ENCODE results near the gene TMEM87A.
"Not testable (repeated sequence)": the region's sequence is repeated elsewhere in the genome, so short reads cannot be mapped to it uniquely, and the experiment has no call there.

The TMEM87A gene, protein sequence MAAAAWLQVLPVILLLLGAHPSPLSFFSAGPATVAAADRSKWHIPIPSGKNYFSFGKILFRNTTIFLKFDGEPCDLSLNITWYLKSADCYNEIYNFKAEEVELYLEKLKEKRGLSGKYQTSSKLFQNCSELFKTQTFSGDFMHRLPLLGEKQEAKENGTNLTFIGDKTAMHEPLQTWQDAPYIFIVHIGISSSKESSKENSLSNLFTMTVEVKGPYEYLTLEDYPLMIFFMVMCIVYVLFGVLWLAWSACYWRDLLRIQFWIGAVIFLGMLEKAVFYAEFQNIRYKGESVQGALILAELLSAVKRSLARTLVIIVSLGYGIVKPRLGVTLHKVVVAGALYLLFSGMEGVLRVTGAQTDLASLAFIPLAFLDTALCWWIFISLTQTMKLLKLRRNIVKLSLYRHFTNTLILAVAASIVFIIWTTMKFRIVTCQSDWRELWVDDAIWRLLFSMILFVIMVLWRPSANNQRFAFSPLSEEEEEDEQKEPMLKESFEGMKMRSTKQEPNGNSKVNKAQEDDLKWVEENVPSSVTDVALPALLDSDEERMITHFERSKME

DNA sequence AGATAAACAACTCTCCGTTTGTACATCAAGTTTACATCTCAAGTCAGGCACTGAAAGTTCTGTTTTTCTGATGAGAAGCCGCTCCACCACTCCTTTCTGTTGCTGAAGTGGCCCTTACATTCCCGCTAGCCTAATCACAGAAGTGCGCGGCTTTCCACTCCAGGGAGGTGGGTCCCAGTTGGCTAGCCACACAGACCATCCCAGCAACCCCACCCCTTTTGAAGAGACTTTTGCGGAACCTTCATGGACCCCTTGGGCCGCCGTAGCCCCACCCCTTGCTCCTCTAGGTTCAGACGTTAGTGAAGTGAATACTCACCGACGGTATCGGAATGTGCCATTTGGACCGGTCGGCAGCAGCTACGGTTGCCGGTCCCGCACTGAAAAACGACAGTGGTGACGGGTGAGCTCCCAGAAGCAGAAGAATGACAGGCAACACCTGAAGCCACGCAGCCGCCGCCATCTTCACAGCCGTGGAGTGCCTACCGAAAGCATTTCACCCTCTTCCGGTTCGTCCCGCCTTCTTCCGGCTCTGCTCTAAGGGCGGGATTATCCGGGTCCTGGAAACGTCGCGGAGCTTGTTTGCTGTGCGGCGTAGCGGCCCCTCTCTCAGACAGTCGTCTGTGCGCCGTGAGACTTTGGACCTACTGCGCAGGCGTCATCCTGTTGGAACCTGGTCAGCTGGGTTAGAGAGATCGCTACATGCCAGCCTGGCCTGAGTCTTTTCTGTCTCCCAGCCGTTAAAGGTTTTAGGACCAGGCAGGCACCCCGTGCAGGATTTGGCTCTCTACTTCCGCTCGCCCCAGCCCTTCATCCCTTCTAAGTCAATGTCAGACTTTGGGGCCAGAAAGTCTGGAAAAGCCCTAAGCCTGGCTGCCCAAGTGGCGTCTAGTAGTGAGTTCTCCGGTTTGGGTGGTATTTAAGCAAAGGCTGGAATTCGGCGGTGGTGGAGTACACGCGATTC is at the start of gene TMEM87A, which contains the start of gene GANC:
Gene TMEM87A (minus strand): TSS at position 495 of the 961 bp plus-strand sequence. CDS start 35 bp downstream, at position 460.
Gene GANC (plus strand): TSS at position 263 of the 961 bp plus-strand sequence. CDS start 1,281 bp downstream, outside the sequence.
- peak; percentile 97 for DNase-seq

GRCh38 chr15:42319206-42319605 is 46.0 kb upstream of the TMEM87A start:
- no peak for DNase-seq

DNA sequence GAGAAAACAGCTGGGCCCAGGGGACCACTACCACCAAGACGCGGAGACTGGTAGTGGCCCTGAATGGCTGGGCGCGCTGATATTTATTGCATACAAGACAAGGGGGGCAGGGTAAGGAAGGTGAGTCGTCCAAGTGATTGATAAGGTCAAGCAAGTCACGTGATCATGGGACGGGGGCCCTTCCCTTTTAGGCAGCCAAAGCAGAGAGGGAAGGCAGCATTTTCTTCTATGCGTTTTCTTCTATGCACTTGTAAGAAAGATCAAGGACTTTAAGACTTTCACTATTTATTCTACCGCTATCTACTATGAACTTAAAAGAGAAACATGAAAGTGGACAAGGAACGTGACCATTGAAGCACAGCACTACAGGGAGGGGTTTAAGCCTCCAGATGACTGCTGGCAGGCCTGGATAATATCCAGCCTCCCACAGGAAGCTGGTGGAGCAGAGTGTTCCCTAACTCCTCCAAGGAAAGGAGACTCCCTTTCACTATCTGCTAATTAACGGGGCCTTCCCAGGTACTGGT is 43.1 kb upstream of the TMEM87A start:
- DNase-seq: not testable (repeated sequence)

DNA sequence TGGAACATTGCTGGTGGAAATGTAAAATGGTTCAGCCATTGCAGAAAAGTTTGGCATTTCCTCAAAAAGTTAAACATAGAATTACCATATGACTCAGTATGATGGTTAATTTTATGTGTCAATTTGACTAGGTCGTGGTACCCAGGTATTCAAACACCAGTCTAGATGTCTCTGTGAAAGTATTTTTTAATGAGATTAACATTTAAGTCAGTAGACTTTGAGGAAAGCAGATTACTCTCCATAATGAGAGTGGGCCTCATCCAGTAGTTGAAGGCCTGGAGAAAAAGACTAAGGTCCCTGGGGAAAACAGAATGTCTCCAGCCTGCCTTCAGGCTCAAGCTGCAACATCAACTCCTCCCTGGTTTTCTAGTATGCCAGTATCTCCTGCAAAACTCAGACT is 42.3 kb upstream of the TMEM87A start:
- DNase-seq: no peak

DNA sequence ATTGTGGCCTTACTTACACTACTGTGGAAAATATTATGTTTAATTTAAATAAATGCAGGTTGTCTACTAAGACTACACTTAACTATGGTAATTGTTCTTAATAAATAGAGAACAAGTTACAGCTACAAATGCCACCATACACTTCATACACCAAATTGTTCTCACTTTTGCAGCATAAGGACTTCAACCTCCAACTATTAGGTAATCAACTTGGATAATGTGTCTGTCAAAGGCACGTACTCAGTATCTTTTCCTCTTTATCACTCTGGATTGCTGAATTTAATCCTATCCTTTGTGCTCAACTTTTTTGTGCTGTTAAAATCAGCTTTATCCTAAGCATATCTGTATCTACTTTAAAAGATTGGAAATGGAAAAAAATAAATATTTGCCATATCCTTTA is 41.6 kb upstream of the TMEM87A start:
- DNase-seq: no peak

- no peak for DNase-seq
Measured at GRCh38 chr15:42313463-42313862, 40.2 kb upstream of the TMEM87A start.

DNA sequence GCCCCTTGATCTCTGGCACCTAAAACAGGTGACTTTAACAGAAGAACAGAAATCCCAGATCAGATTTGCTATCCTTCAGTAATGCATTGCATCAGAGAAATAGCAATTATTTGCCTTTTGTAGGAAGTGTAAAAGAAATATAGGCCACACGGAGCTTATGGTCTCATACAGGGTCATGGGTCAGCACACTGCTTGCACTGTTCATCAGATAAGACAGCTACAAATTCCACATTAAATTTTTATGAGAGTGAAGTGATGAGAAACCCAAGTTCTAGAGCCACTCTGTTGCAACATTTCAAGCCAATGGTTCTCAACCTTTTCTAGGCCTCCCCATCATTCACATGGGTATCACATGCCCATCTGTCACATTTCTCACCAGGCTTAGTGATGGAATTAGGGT is 33.4 kb upstream of the TMEM87A start:
- no peak for DNase-seq

DNA sequence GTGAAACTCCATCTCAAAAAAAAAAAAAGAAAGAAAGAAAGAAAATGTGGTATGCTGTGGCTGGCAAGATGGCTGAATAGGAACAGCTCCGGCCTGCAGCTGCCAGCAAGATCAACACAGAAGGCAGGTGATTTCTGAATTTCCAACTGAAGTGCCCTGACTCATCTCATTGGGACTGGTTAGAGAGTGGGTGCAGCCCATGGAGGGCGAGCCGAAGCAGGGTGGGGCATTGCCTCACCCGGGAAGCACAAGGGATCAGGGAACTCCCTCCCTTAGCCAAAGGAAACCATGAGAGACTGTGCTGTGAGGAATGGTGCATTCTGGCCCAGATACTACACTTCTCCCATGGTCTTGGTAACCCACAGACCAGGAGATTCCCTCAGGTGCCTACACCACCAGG is 27.8 kb upstream of the TMEM87A start:
- DNase-seq: not testable (repeated sequence)

DNA sequence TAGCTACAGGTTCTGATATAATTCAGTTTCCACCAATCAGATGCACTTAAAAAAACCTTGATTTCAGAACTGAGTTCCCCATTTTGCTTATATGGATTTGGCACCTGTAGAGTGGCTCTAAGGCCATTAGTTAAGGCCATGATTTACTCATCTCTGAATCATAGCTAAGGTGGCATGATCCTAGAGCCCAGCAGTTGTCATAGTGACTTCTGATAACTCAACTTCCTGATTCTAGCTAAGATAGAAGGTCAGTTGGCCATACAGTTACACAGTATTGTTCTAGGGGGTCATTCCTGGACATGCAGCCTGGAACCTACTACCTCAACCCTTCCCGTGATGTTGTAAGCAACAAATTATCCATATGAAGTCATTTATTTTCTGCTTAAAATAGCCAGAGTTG is 15.9 kb upstream of the TMEM87A start:
- no peak for DNase-seq

DNA sequence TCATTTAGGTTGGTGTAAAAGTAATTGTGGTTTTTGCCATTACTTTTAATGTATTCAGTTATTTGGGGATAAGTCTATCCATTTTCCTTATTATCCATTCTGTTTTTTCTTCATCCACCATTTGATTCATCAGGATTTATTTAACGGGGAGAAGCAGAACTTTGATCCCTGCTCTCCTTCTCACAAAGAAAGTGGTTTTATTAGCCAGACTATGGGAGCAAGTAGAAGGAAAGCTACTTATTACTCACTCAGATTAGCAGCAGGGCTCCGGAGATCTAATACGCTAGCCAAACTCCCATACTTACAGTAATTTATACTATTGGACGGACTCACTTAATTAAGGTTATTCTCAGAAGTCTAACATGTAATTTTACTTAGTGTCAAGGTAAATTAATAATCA is 14.7 kb upstream of the TMEM87A start:
- no peak for DNase-seq

- no peak for DNase-seq
Measured at GRCh38 chr15:42286445-42287029, 13.3 kb upstream of the TMEM87A start.

DNA sequence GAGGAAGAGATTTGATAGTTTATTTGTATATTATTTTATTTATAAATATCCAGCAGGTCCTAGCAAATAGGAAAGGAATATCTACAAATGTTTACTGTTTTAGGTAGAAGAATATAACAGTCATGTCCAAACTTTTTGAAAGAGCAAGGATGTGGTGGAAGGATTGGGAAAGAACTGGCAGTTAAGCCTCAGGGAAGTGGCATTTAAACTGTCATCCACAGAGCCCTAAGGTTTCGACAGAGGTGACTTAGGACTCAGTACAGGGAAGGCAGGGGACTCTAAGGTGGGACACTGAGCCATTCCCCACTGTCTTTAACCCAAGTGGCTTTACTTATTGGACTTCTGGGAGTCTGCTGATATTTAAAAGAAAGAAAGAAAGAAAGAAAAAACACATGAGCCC is 11.8 kb upstream of the TMEM87A start:
- no peak for DNase-seq

DNA sequence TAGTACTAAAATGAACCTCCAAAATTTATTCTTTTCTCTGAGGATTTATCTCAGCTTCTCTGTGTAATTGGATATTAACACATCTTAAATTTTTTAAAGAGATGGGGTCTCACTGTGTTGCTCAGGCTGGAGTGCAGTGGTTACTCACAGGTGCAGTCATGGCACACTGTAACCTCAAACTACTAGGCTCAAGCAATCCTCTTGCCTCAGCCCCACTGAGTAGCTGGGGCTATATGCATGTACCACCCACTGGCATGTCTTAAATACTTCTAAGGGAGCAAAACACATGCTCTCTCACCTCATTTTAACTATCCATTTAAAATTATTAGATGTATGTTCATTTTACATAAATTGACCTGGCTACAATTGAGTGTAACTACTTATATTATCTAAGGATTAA is 11.3 kb upstream of the TMEM87A start:
- no peak for DNase-seq

GRCh38 chr15:42283671-42284070 is 10.4 kb upstream of the TMEM87A start:
- DNase-seq: no peak

GRCh38 chr15:42282926-42283325 is 9.7 kb upstream of the TMEM87A start:
- DNase-seq: no peak

GRCh38 chr15:42282344-42282743 is 9.1 kb upstream of the TMEM87A start:
- DNase-seq: no peak

DNA sequence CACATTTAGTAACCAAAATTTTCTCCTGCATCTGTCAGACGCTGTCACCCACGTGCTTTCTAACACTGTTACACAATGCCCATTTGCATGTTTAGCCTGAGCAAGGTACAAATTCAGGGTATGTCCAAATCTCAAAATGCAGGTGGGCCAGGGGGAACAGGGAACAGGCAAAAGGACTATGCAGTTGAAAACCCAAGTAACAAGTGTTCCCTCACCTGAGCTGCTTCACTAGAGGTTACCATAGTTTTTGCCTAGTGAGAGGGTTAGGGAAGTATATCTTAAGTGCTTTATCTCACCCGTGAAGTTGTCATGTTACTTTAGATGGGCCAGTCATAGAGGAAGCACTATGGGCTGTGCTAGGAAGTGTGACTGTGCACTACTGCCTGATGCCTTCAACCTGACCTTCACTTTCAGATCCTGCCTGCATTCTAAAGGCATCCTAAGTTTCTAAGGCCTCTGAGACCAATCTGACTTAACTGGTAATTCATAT is 6.0 kb upstream of the TMEM87A start:
- no peak for DNase-seq

DNA sequence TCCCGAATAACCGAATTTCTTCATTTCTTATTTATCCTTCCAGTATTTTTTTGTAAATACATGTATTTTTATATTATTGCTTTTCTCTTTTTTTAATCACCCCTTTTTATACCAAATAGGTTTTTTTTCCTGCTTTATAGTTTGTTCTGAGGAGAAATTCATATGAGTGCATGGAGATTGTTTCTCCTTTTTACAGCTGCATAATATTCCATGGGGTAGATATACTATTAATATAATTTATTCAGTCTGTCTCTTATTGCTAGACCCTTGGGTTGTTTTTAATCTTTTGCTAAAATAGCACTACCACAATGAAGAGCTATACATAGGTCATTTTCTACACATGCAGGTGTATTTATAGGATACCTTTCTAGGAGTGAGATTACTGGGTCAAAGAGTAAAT is 3.5 kb upstream of the TMEM87A start:
- DNase-seq: no peak

DNA sequence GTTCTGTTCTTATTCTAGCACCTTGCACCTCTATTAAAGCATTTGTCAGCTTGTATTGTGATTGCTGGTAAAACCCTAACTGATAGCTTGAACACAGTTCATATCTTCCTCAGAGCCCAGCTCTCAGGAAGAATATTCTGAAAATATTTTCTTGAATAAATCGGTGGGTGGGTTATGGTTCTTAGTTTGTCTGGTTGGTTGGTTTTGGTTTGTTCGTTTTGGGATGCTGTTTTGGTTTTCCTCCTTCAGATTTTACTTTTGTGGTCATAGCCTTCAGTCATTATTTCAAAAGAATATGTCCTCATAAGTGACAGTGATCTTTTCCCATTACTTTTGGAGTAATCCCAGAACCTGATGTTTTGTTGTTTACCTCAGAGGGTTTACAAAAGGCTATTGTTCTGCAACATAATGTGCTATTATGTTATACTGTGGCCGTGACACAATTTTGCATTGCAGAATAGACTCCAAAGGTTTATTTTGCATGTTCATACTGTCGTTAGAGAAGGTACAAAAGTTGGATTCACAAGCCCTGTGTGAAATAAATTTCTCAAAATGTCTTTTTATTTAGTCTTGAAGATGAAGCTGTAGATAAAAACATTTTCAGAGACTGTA is 2.7 kb upstream of the TMEM87A start:
- DNase-seq: peak; percentile 9

GRCh38 chr15:42274702-42274989 is 1.4 kb upstream of the TMEM87A start:
- DNase-seq: no peak

GRCh38 chr15:42273900-42274701 is 868 bp upstream of the TMEM87A start:
- peak; percentile 63 for DNase-seq
